ENCODE results near the gene ARHGEF37. TPM values are rescaled to one million over a fixed set of nuclear protein-coding genes. Genes with fewer than 3 reads are reported as not detected.

Gene ARHGEF37
- polyA plus RNA-seq, 2 donors = 10.6 to 11.6 TPM

DNA sequence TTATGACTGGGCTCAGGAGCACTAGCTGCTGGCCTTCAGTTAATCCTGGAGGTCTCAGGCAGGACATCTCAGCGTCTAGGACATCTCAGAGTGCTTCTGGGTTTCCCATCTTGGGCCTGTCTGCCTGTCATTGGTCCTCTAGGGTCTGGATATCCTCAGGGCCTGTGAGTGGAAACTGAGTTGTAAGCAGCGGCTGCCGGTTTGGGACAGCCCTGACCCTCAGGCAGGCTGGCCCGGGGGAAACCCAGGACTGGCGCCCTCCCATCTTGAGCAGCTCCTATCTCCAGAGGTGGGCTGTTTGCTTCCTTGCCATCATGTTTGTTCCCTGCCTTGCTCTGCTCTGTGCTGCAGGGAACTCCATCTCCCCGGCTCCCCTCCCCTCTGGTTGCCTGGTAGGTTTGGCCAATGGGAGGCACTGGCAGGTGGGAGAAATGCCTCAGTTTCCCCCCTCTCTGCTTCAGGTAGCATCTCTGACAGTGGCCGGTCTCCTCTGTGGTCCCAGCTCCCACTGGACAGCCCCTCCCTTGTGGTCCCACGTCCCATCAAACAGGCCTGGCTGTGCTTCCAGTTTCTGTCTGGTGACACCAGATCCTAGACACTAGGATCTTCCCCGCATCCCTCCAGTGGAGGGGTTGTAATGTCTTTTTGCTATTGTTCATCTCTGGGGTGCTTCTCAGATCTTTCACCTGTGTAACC lies 57.4 kb downstream of the ARHGEF37 start:
- Histone ChIP-seq H3K4me1 (ENCODE audit: control insufficient read depth in 2 of 2, insufficient read depth in 2 of 2, low read length in 1 of 2) (peaks cover 0 to 3% of the 10 kb centered on the region in 2 donors), H3K27ac (ENCODE audit: low read depth in 2 of 2, low read length in 1 of 2) (no peak overlapping the region), H3K36me3 (ENCODE audit: control insufficient read depth in 2 of 2, insufficient read depth in 2 of 2, low read length in 1 of 2) (no peaks in the 10 kb centered on the region), H3K9me3 (ENCODE audit: control insufficient read depth in 2 of 2, insufficient read depth in 1 of 2, low read depth in 1 of 2, low read length in 1 of 2) (no peaks in the 10 kb centered on the region), H3K27me3 (ENCODE audit: control insufficient read depth in 1 of 2, insufficient read depth in 2 of 2, low read length in 2 of 2) (no peaks in the 10 kb centered on the region), H3K4me3 (ENCODE audit: low read depth in 1 of 2, low read length in 2 of 2) (no peak overlapping the region)
- WGBS, 2 donors = 89 to 91% methylated on average over 9 of the region's 9 CpGs

DNA sequence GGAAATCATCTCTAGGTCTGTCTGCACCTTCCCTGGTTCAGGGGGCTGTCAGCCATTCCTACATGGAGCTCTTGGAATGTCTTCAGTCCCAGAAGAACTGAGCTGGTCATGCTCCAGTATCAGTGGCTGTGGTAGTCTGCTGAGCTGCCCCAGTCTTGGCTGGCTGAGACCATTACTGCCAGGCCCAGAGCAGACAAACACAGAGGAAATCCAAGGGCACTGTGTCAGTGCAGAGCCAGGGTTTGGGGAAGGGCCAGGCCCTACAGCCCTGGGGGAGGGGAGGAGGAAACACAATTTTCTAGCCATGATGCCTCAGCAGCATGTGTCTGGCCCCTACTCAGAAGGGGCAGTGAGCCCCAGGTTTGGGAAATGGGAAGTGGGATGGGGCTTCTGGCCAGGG lies 58.4 kb downstream of the ARHGEF37 start:
- no peak overlapping the region for H3K4me3 ChIP-seq (ENCODE audit: low read depth in 1 of 2, low read length in 2 of 2)
- H3K9me3 ChIP-seq (ENCODE audit: control insufficient read depth in 2 of 2, insufficient read depth in 1 of 2, low read depth in 1 of 2, low read length in 1 of 2) = no peaks in the 10 kb centered on the region
- H3K4me1 ChIP-seq (ENCODE audit: control insufficient read depth in 2 of 2, insufficient read depth in 2 of 2, low read length in 1 of 2) = peaks cover 0 to 3% of the 10 kb centered on the region in 2 donors
- H3K27ac ChIP-seq (ENCODE audit: low read depth in 2 of 2, low read length in 1 of 2) = no peak overlapping the region
- H3K27me3 ChIP-seq (ENCODE audit: control insufficient read depth in 1 of 2, insufficient read depth in 2 of 2, low read length in 2 of 2) = no peaks in the 10 kb centered on the region
- no peaks in the 10 kb centered on the region for H3K36me3 ChIP-seq (ENCODE audit: control insufficient read depth in 2 of 2, insufficient read depth in 2 of 2, low read length in 1 of 2)

DNA sequence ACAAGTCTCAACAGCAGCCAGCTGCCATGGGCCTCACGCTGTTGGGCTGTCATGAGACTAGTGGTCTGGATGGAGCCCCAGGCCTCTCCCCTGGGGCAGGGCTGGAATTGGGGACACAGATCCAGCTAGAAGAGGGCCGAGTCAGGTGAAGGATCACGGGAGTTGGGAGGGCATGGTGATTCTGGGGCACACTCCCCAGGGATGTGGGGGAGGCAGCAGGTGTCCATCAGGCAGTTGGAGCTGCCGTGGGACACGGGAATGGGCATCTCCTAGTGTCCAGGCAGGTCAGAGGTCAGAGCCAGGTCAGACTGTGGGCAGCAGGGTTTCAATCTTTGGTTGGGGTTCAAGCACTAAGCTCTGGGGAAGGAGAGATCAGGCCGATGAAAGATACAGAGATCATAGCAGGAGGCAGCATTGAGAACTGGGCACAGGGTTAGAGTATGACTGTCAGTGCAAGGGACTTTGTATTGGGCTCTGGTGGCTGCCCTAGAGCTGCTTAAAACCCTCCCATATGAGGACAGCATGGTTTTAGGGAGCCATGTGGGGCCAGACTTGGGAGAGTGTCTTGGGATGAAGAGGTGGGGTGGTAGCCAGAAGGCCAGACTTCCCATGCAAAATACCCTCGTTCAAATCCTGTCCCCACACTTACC lies 59.2 kb downstream of the ARHGEF37 start:
- WGBS, 2 donors = 66 to 72% methylated on average over 7 of the region's 7 CpGs
- no peak overlapping the region for H3K4me3 ChIP-seq (ENCODE audit: low read depth in 1 of 2, low read length in 2 of 2)

DNA sequence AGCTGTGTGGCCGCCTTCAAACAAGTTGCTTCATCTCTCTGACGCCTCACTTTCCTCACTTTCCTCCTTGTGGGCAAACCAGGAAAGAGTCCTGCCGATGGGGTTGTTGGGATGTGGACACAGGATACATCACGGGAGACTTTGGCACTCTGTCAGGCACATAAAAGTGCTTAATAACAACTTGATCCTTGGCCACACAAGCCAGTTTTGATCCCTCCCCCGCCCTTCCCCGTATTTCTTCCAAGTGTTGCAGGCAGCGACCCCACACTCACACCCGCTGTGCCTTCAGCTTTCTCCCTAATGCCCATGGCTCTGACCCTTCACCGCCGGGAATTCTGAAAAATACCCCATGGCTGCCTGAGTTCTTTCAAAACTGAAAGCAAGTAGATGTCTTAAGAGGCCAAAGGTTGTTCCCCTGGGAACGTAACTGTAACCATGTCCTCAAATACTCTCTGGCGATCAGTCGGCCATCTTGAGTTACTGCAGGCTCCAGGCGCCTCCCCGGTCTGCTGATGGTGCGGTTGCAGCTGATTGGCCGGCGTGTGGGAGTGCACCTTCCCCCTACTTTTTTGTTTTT lies 59.8 kb downstream of the ARHGEF37 start:
- Histone ChIP-seq H3K36me3 (ENCODE audit: control insufficient read depth in 2 of 2, insufficient read depth in 2 of 2, low read length in 1 of 2) (no peaks in the 10 kb centered on the region), H3K4me3 (ENCODE audit: low read depth in 1 of 2, low read length in 2 of 2) (no peak overlapping the region), H3K27me3 (ENCODE audit: control insufficient read depth in 1 of 2, insufficient read depth in 2 of 2, low read length in 2 of 2) (no peaks in the 10 kb centered on the region), H3K4me1 (ENCODE audit: control insufficient read depth in 2 of 2, insufficient read depth in 2 of 2, low read length in 1 of 2) (no peaks in the 10 kb centered on the region), H3K9me3 (ENCODE audit: control insufficient read depth in 2 of 2, insufficient read depth in 1 of 2, low read depth in 1 of 2, low read length in 1 of 2) (no peaks in the 10 kb centered on the region), H3K27ac (ENCODE audit: low read depth in 2 of 2, low read length in 1 of 2) (peak overlapping the region; percentile 43 to 56)
- WGBS, 2 donors = 66 to 68% methylated on average over 18 of the region's 18 CpGs

More for the DNA sequence above, 59.2 kb downstream of the ARHGEF37 start:
- Histone ChIP-seq H3K36me3 (ENCODE audit: control insufficient read depth in 2 of 2, insufficient read depth in 2 of 2, low read length in 1 of 2) (no peaks in the 10 kb centered on the region), H3K4me1 (ENCODE audit: control insufficient read depth in 2 of 2, insufficient read depth in 2 of 2, low read length in 1 of 2) (no peaks in the 10 kb centered on the region), H3K27me3 (ENCODE audit: control insufficient read depth in 1 of 2, insufficient read depth in 2 of 2, low read length in 2 of 2) (no peaks in the 10 kb centered on the region), H3K27ac (ENCODE audit: low read depth in 2 of 2, low read length in 1 of 2) (peak overlapping the region in 1 of 2 donors; percentile 8), H3K9me3 (ENCODE audit: control insufficient read depth in 2 of 2, insufficient read depth in 1 of 2, low read depth in 1 of 2, low read length in 1 of 2) (no peaks in the 10 kb centered on the region)

DNA sequence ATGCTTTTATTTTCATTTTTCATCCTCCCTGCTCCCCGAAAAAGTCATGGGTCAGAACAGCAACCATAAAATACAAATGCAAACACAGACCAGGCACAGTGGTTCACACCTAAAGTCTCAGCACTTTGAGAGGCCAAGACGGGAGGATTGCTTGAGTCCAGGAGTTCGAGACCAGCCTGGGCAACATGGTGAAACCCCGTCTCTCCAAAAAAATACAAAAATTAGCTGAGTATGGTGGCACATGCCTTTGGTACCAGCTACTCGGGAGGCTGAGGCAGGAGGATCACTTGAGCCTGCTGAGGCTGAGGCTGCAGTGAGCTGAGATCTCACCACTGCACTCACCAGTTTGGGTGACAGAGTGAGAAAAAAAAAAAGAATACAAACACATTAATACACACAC lies 60.3 kb downstream of the ARHGEF37 start:
- no peak overlapping the region for H3K4me3 ChIP-seq (ENCODE audit: low read depth in 1 of 2, low read length in 2 of 2)
- no peak overlapping the region for H3K27ac ChIP-seq (ENCODE audit: low read depth in 2 of 2, low read length in 1 of 2)
- 84 to 88% methylated on average over 5 of the region's 5 CpGs for WGBS, 2 donors

DNA sequence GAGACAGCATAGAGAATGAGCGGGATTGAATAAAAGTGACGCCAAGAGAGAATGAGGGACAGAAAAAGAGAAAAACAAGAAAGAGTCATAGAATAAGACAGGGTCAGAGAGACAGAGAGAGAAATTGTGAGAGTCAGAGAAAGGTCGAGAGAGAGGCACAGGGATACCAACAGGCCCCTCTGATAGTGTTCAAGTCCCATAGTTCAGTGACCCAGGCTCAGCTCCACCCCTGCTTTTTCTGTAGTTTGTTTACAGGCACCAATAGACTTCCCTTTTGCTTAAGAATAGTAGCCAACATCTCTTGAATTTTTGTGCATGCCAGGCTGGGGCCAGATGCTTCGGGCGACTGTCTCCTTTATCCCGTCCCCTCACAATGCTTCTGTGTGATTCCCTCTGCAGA lies 62.5 kb downstream of the ARHGEF37 start:
- 84 to 88% methylated on average over 6 of the region's 6 CpGs for WGBS, 2 donors

More for the DNA sequence above, 60.3 kb downstream of the ARHGEF37 start:
- Histone ChIP-seq H3K9me3 (ENCODE audit: control insufficient read depth in 2 of 2, insufficient read depth in 1 of 2, low read depth in 1 of 2, low read length in 1 of 2) (no peaks in the 10 kb centered on the region), H3K27me3 (ENCODE audit: control insufficient read depth in 1 of 2, insufficient read depth in 2 of 2, low read length in 2 of 2) (no peaks in the 10 kb centered on the region), H3K4me1 (ENCODE audit: control insufficient read depth in 2 of 2, insufficient read depth in 2 of 2, low read length in 1 of 2) (no peaks in the 10 kb centered on the region), H3K36me3 (ENCODE audit: control insufficient read depth in 2 of 2, insufficient read depth in 2 of 2, low read length in 1 of 2) (no peaks in the 10 kb centered on the region)

DNA sequence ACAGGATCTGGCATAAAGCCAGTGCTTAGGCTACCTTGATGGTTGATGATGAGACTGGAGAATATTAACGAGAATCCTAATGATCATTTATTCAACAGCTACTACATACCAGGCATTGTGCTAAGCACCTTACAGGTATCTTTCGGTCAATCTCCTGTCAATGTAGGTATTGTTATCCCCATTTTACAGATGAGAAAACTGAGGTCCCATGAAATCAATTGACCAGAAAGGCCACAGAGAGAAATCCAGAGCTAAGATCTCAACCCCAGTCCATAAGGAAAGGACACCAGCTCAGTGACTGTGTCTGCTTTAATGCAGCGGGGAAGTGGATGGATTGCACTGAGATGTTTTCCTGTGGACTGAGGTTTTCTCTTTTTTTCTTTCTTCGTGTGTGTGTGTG lies 63.3 kb downstream of the ARHGEF37 start:
- 87 to 89% methylated on average over 4 of the region's 4 CpGs for WGBS, 2 donors
- Histone ChIP-seq H3K27ac (ENCODE audit: low read depth in 2 of 2, low read length in 1 of 2) (no peak overlapping the region), H3K4me3 (ENCODE audit: low read depth in 1 of 2, low read length in 2 of 2) (no peak overlapping the region), H3K27me3 (ENCODE audit: control insufficient read depth in 1 of 2, insufficient read depth in 2 of 2, low read length in 2 of 2) (no peaks in the 10 kb centered on the region), H3K9me3 (ENCODE audit: control insufficient read depth in 2 of 2, insufficient read depth in 1 of 2, low read depth in 1 of 2, low read length in 1 of 2) (no peaks in the 10 kb centered on the region), H3K4me1 (ENCODE audit: control insufficient read depth in 2 of 2, insufficient read depth in 2 of 2, low read length in 1 of 2) (no peaks in the 10 kb centered on the region), H3K36me3 (ENCODE audit: control insufficient read depth in 2 of 2, insufficient read depth in 2 of 2, low read length in 1 of 2) (no peaks in the 10 kb centered on the region)

More for the DNA sequence above, 62.5 kb downstream of the ARHGEF37 start:
- Histone ChIP-seq H3K9me3 (ENCODE audit: control insufficient read depth in 2 of 2, insufficient read depth in 1 of 2, low read depth in 1 of 2, low read length in 1 of 2) (no peaks in the 10 kb centered on the region), H3K4me3 (ENCODE audit: low read depth in 1 of 2, low read length in 2 of 2) (no peak overlapping the region), H3K27me3 (ENCODE audit: control insufficient read depth in 1 of 2, insufficient read depth in 2 of 2, low read length in 2 of 2) (no peaks in the 10 kb centered on the region), H3K36me3 (ENCODE audit: control insufficient read depth in 2 of 2, insufficient read depth in 2 of 2, low read length in 1 of 2) (no peaks in the 10 kb centered on the region), H3K4me1 (ENCODE audit: control insufficient read depth in 2 of 2, insufficient read depth in 2 of 2, low read length in 1 of 2) (no peaks in the 10 kb centered on the region), H3K27ac (ENCODE audit: low read depth in 2 of 2, low read length in 1 of 2) (no peak overlapping the region)

DNA sequence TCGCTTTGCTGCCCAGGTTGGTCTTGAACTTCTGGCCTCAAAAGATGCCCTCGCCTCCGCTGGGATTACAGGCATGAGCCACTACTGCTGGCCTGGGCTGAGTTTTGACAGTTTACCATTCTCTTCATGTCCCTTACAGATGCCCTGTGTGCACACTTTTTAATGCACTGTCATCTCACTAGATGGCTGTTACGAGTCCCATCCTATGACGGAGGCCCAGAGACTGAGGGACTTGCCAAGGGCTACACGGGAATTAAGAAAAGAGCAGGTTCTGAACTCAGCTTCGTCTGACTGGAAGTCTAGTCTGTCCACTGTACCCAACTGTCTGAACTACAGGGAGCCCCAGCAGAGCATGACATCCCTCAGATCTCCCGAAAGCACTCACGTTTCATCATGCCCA lies 63.9 kb downstream of the ARHGEF37 start:
- no peaks in the 10 kb centered on the region for H3K4me1 ChIP-seq (ENCODE audit: control insufficient read depth in 2 of 2, insufficient read depth in 2 of 2, low read length in 1 of 2)
- no peak overlapping the region for H3K4me3 ChIP-seq (ENCODE audit: low read depth in 1 of 2, low read length in 2 of 2)
- H3K27ac ChIP-seq (ENCODE audit: low read depth in 2 of 2, low read length in 1 of 2) = no peak overlapping the region
- no peaks in the 10 kb centered on the region for H3K9me3 ChIP-seq (ENCODE audit: control insufficient read depth in 2 of 2, insufficient read depth in 1 of 2, low read depth in 1 of 2, low read length in 1 of 2)
- no peaks in the 10 kb centered on the region for H3K36me3 ChIP-seq (ENCODE audit: control insufficient read depth in 2 of 2, insufficient read depth in 2 of 2, low read length in 1 of 2)
- no peaks in the 10 kb centered on the region for H3K27me3 ChIP-seq (ENCODE audit: control insufficient read depth in 1 of 2, insufficient read depth in 2 of 2, low read length in 2 of 2)
- WGBS, 2 donors = 69 to 74% methylated on average over 9 of the region's 9 CpGs

DNA sequence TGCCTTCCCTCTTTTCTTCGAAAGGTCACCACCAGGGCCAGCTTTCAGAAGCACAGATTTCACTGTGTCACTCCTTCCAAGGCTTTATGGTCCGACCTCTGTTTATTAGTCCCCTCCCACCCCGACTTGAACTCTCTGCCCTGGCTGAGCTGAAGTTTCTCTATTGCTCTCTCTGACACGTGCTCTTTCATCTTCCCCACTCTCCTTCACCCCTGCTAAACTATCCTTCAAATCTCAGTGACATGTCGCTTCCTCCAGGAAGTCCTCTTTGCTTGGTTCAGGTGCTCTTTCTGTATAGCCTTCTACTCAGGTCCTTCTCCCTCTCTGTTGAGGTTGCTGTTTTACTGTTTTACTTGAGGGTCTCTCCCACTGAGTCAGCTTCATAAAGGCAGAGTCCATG lies 64.4 kb downstream of the ARHGEF37 start:
- no peaks in the 10 kb centered on the region for H3K27me3 ChIP-seq (ENCODE audit: control insufficient read depth in 1 of 2, insufficient read depth in 2 of 2, low read length in 2 of 2)
- no peak overlapping the region for H3K27ac ChIP-seq (ENCODE audit: low read depth in 2 of 2, low read length in 1 of 2)
- H3K36me3 ChIP-seq (ENCODE audit: control insufficient read depth in 2 of 2, insufficient read depth in 2 of 2, low read length in 1 of 2) = no peaks in the 10 kb centered on the region
- no peak overlapping the region for H3K4me3 ChIP-seq (ENCODE audit: low read depth in 1 of 2, low read length in 2 of 2)
- no peaks in the 10 kb centered on the region for H3K9me3 ChIP-seq (ENCODE audit: control insufficient read depth in 2 of 2, insufficient read depth in 1 of 2, low read depth in 1 of 2, low read length in 1 of 2)
- 56 to 64% methylated on average over 5 of the region's 5 CpGs for WGBS, 2 donors
- H3K4me1 ChIP-seq (ENCODE audit: control insufficient read depth in 2 of 2, insufficient read depth in 2 of 2, low read length in 1 of 2) = no peaks in the 10 kb centered on the region
